Activated T-cell treated with anti-CD3 and anti-CD28 coated beads, Interleukin-2, amount 50 U/mL, for 4 hours (primary cell): ENCODE results near the gene LRGUK. TPM values are rescaled to one million over a fixed set of nuclear protein-coding genes. Genes with fewer than 3 reads are reported as not detected.

ENCODE experiments used
- ATAC-seq, 2 donors: fragments of 200-7000 bp; cut with Tn5 transposase; one replicate each; pipeline ENCODE4 v1.10.0; 2021
- DNase-seq: peaks from one replicate; pipeline ENCODE4 v3.0.0-alpha.2; 2020
- H3K27me3 Mint-ChIP-seq: one replicate; pipeline ENCODE4 v1.8.0; 2021; ENCODE audit warnings: low read depth, mixed read lengths
- H3K36me3 Mint-ChIP-seq: one replicate; pipeline ENCODE4 v1.8.0; 2022; ENCODE audit warnings: mixed read lengths; ENCODE audit not compliant: insufficient read depth
- H3K4me1 Mint-ChIP-seq: one replicate; pipeline ENCODE4 v1.8.0; 2021; ENCODE audit warnings: low read depth, mixed read lengths
- H3K4me3 Mint-ChIP-seq: one replicate; pipeline ENCODE4 v1.8.0; 2021; ENCODE audit warnings: mild to moderate bottlenecking, moderate library complexity, mixed read lengths
- H3K9me3 Mint-ChIP-seq: one replicate; pipeline ENCODE4 v1.8.0; 2021; ENCODE audit warnings: mixed read lengths
- total RNA-seq, 3 donors: library from RNA; stranded (reverse); gene quantifications; one replicate each; pipeline ENCODE4 v1.2.1, GENCODE V29; 2021

The LRGUK gene
- total RNA-seq, 3 donors from 2014 or later = 0.05 to 0.16 TPM; not detected in 1

DNA sequence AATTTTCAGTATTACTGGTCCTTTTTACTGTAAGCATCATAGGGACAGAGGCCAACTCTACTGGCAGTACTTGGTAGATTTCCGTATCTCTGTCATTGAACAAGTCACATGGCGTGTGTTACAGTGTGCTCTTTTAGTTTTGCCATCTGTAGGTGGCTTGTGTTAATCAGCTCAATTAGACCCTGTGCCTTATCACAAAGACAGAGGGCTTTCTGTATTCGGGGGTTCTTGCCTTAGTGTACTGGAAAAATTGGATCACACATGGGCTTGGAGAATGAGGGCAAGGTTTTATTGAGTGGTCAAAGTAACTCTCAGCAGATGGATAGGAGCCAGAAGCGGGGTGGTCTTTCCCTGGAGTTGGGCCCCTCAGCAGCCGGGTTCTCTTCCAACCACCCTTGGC lies 21.3 kb upstream of the LRGUK start:
- DNase-seq (no peak), ATAC-seq (no peak)
- Mint-ChIP-seq H3K4me1 (no peaks in the 10 kb centered on the region), H3K36me3 (peaks cover 2% of the 10 kb centered on the region), H3K27me3 (no peaks in the 10 kb centered on the region), H3K4me3 (no peak overlapping the region), H3K9me3 (peaks cover 3% of the 10 kb centered on the region)

- no peaks in the 10 kb centered on the region for H3K27me3 Mint-ChIP-seq
- ATAC-seq (no peak), DNase-seq (no peak)
- no peak overlapping the region for H3K4me3 Mint-ChIP-seq
- no peaks in the 10 kb centered on the region for H3K4me1 Mint-ChIP-seq
- no peaks in the 10 kb centered on the region for H3K36me3 Mint-ChIP-seq
- H3K9me3 Mint-ChIP-seq = no peaks in the 10 kb centered on the region
Measured at GRCh38 chr7:134108802-134109201, 18.3 kb upstream of the LRGUK start.

DNA sequence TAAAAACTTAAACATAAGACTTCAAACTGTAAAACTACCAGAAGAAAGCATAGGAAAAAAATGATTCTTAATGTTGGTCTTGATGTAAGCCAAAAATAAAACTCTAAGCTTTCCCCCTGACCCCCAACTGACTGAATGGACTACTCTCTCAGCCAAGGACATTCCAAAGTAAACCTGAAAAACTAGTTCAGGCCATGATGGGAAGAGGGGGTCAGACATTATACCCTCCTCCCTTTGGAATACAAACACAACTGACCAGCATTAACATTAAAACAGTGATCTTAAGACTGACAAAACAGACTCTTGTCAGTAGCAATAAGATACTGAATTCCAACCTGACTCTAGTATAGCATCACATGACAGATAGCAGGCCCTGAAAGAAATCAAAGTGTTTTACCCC lies 13.5 kb upstream of the LRGUK start:
- Mint-ChIP-seq H3K4me3 (no peak overlapping the region), H3K9me3 (no peaks in the 10 kb centered on the region), H3K27me3 (no peaks in the 10 kb centered on the region), H3K36me3 (no peaks in the 10 kb centered on the region), H3K4me1 (no peaks in the 10 kb centered on the region)
- ATAC-seq (no peak), DNase-seq (no peak)

DNA sequence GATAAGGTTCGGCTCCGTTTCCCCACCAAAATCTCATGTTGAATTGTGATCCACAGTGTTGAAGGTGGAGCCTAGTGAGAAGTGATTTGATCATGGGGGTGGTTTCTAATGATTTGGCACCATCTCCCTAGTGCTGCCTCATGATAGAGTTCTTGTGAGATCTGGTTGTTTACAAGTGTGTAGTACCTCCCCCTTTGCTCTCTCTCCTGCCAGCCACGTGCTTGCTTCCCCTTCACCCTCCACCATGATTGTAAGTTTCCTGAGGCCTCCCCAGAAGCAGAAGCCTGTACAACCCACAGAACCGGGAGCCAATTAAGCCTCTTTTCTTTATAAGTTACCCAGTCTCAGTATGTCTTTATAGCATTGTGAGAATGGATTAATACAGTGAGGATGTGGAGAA lies 12.1 kb upstream of the LRGUK start:
- Mint-ChIP-seq H3K36me3 (no peaks in the 10 kb centered on the region), H3K4me3 (no peak overlapping the region), H3K4me1 (no peaks in the 10 kb centered on the region), H3K9me3 (no peaks in the 10 kb centered on the region), H3K27me3 (no peaks in the 10 kb centered on the region)
- ATAC-seq (no peak), DNase-seq (no peak)

GRCh38 chr7:134120405-134120804 lies 6.7 kb upstream of the LRGUK start:
- Mint-ChIP-seq H3K27me3 (peaks cover 2% of the 10 kb centered on the region), H3K36me3 (no peaks in the 10 kb centered on the region), H3K4me1 (no peaks in the 10 kb centered on the region), H3K4me3 (no peak overlapping the region), H3K9me3 (no peaks in the 10 kb centered on the region)
- DNase-seq = no peak
- no peak for ATAC-seq

DNA sequence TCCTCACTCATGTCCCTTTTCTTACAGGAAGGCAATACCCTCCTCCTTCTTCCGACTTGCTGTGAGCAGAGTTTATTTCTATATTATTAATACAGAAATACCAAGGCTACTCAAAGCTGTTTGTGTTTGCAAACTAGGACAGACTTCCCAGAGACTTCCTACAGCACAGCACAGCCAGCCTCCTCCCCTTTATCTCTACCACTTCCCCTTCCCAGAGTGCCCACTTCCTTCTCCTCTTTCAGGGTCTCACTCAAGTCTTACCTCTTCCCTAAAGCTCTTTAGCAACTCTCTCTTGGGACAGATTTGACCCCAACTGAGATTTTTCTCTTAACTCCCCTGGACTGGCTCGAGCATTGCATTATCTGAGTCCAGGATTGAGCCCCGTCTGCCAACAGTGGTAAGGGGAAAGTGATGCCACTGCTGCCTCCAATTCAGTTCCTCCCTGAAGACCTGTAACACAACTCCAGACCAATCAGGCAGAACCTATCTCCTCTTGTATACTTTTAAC lies 5.5 kb upstream of the LRGUK start:
- Mint-ChIP-seq H3K36me3 (no peaks in the 10 kb centered on the region), H3K4me3 (no peak overlapping the region), H3K4me1 (peaks cover 2% of the 10 kb centered on the region), H3K9me3 (no peaks in the 10 kb centered on the region), H3K27me3 (peaks cover 2% of the 10 kb centered on the region)
- DNase-seq (no peak), ATAC-seq (no peak)

DNA sequence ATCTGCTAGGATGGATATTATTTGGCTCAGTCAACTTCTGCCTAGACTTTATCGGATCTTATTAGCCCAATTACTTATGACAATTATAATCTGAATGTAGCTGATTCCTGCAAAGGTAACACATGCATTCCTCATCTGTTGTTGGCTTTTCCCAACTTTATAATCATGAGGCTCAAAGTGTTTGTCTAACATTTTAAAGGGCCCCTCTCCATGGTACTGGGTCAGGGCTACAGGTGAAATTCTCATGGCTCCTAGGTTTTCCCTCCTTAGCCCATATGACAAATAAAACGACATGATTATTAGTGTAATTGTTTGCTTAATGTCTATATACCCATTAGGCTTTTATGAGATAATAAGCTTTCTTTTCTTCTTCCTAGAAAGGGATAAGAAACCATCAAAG lies 4.2 kb upstream of the LRGUK start:
- no peak for ATAC-seq
- Mint-ChIP-seq H3K27me3 (peaks cover 10% of the 10 kb centered on the region), H3K4me3 (no peak overlapping the region), H3K4me1 (peaks cover 11% of the 10 kb centered on the region), H3K36me3 (no peaks in the 10 kb centered on the region), H3K9me3 (no peaks in the 10 kb centered on the region)
- DNase-seq = no peak

DNA sequence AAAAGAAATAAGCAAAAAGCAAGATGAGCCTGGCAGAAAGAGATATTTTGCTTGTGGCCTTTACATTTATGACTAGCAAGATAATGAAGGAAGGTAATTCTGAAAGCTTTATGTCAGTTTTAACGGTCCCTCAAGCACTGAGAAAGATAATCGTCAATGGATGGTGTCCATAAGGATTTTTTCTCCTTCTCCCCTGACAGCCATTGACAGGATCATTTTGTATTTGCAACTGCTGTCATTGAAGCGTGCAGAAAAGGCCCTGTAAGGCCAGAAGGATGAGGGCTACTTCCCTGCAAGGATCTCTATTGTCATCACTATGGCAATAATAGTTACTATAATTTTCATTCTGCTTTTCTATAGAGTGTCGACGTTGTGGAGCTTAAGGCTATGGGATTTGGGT lies 994 bp upstream of the LRGUK start:
- peaks cover 25% of the 10 kb centered on the region for H3K27me3 Mint-ChIP-seq
- H3K4me3 Mint-ChIP-seq = peak overlapping the region; percentile 84
- H3K4me1 Mint-ChIP-seq = peaks cover 13% of the 10 kb centered on the region
- no peaks in the 10 kb centered on the region for H3K9me3 Mint-ChIP-seq
- DNase-seq = no peak
- no peaks in the 10 kb centered on the region for H3K36me3 Mint-ChIP-seq
- no peak for ATAC-seq

- Mint-ChIP-seq H3K27me3 (peaks cover 30% of the 10 kb centered on the region), H3K4me3 (peak overlapping the region; percentile 84), H3K4me1 (peaks cover 13% of the 10 kb centered on the region), H3K9me3 (no peaks in the 10 kb centered on the region), H3K36me3 (no peaks in the 10 kb centered on the region)
- no peak for ATAC-seq
- DNase-seq = no peak
Measured at GRCh38 chr7:134126596-134126965, 559 bp upstream of the LRGUK start.

DNA sequence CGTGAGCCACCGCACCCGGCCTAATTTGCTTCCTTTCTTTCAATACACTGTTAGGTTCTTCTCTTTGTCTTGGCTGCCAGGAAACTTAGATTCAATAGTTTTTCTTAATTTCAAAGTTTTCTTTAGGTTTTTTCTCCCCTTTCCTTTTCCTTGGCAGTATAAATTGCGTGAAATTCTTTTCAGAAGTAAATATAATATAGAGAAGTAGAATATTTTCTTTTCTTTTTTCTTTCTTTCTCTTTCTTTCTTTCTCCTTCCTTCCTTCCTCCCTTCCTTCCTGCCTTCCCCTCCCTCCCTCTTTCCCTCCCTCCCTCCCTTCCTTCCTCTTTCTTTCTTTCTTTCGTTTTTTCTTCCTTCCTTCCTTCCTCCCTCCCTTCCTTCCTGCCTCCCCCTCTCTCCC lies 1.7 kb downstream of the LRGUK start:
- H3K27me3 Mint-ChIP-seq = peaks cover 36% of the 10 kb centered on the region
- H3K36me3 Mint-ChIP-seq = no peaks in the 10 kb centered on the region
- H3K4me3 Mint-ChIP-seq = peak overlapping the region; percentile 84
- no peaks in the 10 kb centered on the region for H3K9me3 Mint-ChIP-seq
- ATAC-seq (no peak), DNase-seq (no peak)
- peaks cover 13% of the 10 kb centered on the region for H3K4me1 Mint-ChIP-seq

DNA sequence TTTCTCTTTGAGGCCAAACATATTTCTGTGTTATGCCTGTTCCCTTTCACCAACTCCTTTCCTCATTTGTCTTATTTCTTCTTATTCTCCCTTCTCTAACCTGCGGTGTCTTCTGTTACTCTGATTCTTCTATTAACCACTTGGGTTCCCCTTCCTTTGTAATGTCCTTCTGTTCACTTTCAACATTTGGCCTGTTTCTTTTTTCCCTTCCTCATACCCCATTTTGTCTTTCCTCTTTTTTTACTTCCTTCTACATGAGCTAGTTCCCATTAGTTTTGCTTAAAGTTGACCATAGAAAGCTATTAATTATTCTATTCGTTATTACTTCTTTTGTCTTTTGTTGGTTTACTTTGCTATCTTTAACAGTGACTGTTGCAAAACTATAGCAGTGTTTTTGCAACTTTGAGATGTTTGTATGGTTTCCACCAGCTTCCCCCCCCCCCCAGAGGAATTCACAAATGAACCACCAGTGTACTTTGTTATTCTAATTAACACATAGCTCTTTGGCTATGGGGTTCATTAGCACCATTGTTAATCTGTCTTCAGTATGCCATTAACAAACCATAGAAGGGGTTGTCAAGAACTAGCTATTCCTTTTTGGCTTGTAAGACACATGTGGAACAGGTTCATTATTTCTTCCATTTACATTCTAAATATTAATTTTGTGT lies 2.9 kb downstream of the LRGUK start:
- Mint-ChIP-seq H3K36me3 (no peaks in the 10 kb centered on the region), H3K9me3 (no peaks in the 10 kb centered on the region), H3K4me1 (peaks cover 13% of the 10 kb centered on the region), H3K4me3 (peak overlapping the region; percentile 17), H3K27me3 (peaks cover 37% of the 10 kb centered on the region)
- no peak for DNase-seq
- ATAC-seq = no peak

DNA sequence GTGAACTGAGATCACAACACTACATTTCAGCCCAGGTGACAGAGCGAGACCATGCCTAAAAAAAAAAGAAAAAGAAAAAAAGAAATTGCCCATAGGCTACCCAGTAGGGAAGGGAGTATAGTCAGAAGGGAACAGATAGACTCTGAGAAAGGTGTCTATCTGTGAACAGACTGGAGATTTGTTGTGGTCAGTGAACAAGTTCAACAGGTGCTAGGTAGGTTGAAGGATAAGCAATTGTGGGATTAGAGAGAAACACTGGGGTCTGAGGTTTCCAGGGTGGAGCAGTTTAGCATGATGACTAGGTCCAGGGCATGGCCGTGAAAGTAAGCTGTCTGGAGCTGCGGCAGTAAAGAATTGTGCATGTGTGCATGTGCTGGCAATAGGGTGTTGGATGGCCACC lies 6.9 kb downstream of the LRGUK start:
- Mint-ChIP-seq H3K9me3 (no peaks in the 10 kb centered on the region), H3K36me3 (no peaks in the 10 kb centered on the region), H3K27me3 (peaks cover 23% of the 10 kb centered on the region), H3K4me1 (no peaks in the 10 kb centered on the region), H3K4me3 (no peak overlapping the region)
- no peak for DNase-seq
- no peak for ATAC-seq

- DNase-seq (peak; percentile 23), ATAC-seq (peak; percentile 70 to 79)
- Mint-ChIP-seq H3K4me3 (peak overlapping the region; percentile 15), H3K4me1 (no peaks in the 10 kb centered on the region), H3K9me3 (no peaks in the 10 kb centered on the region), H3K27me3 (no peaks in the 10 kb centered on the region), H3K36me3 (no peaks in the 10 kb centered on the region)
Measured at GRCh38 chr7:134140889-134141867, 14.0 kb downstream of the LRGUK start.

- Mint-ChIP-seq H3K27me3 (no peaks in the 10 kb centered on the region), H3K36me3 (no peaks in the 10 kb centered on the region), H3K4me1 (no peaks in the 10 kb centered on the region), H3K9me3 (no peaks in the 10 kb centered on the region), H3K4me3 (no peak overlapping the region)
- DNase-seq (no peak), ATAC-seq (no peak)
Measured at GRCh38 chr7:134141868-134142264, 14.7 kb downstream of the LRGUK start.
